ENCODE data around the gene MTTP.

- TF ChIP-seq POLR2A (IDR thresholded peaks at IDR 0.05; ENCODE audit: low read length) (no peak), GATA1 (IDR thresholded peaks at IDR 0.05; ENCODE audit: low read depth, low read length) (no peak)
Measured at GRCh38 chr4:99529228-99529627, 45.4 kb upstream of the MTTP start.

Data from erythroblast (primary cell).